Endothelial cell of umbilical vein (primary cell): ENCODE measurements around the gene C20orf141. TPM values are rescaled to one million over a fixed set of nuclear protein-coding genes. Genes with fewer than 3 reads are reported as not detected.

ENCODE experiments used
- BruUV-seq: library from RNA; stranded (reverse); fragments of 400-500 nt; replicated peaks from 2 replicates; lab custom pipeline; 2021; lab: Mats Ljungman, UMichigan
- CTCF ChIA-PET: fragments of 300-600, 350-600 bp; sonication (Branson Sonifier 250); formaldehyde crosslinking; loops from one replicate; lab custom pipeline; 2021; ENCODE audit warnings: antibody characterized with exemption, inconsistent platforms; lab: Charles Lee
- POLR2A ChIA-PET: fragments of 300-600, 350-600 bp; sonication (Branson Sonifier 250); formaldehyde crosslinking; loops from one replicate; lab custom pipeline; 2021; ENCODE audit warnings: antibody characterized with exemption, inconsistent platforms; lab: Charles Lee
- DNase-seq: peaks from one replicate; pipeline ENCODE4 v3.0.0-alpha.2; 2011; ENCODE audit warnings: low read depth, low spot score
- FAIRE-seq: peaks from 2 replicates; lab custom pipeline; 2011; peaks lifted over from hg19 to GRCh38; lab: Jason Lieb, UNC
- H2AFZ ChIP-seq: 2 replicates; pipeline ENCODE4 v1.6.0; 2012; ENCODE audit warnings: low read depth, low read length, control low read depth, inconsistent platforms
- H3K27ac ChIP-seq: 2 replicates; pipeline ENCODE4 v1.5.1; 2011; ENCODE audit warnings: low read depth, mild to moderate bottlenecking, control low read depth, low read length, moderate library complexity; ENCODE audit not compliant: insufficient read depth
- H3K27me3 ChIP-seq, 2 experiments: 2 replicates each; pipeline versions ENCODE4 v1.6.0 to v1.6.1; 2011; ENCODE audit warnings: low read length in 2 of 2, mixed read lengths in 1 of 2; ENCODE audit not compliant: control insufficient read depth in 2 of 2, insufficient read depth in 2 of 2
- H3K36me3 ChIP-seq, 2 experiments: 2 replicates in 1 of 2; 3 replicates in 1 of 2; pipeline ENCODE4 v1.5.1; 2011; ENCODE audit warnings: low read length in 2 of 2, mild to moderate bottlenecking in 1 of 2, moderate library complexity in 1 of 2; ENCODE audit not compliant: control insufficient read depth in 2 of 2, insufficient read depth in 2 of 2; ENCODE audit errors: extremely low read depth in 1 of 2
- H3K4me1 ChIP-seq: 3 replicates; pipeline ENCODE4 v1.5.1; 2011; ENCODE audit warnings: mild to moderate bottlenecking, low read length; ENCODE audit not compliant: control insufficient read depth, insufficient read depth; ENCODE audit errors: extremely low read depth
- H3K4me2 ChIP-seq: 2 replicates; pipeline ENCODE4 v1.6.1; 2011; ENCODE audit warnings: low read length, control low read depth, mixed read lengths; ENCODE audit not compliant: insufficient read depth
- H3K4me3 ChIP-seq, 3 experiments: fragments of 200-600 bp in 1 of 3; sonication (generic), shearing (Covaris generic) in 1 of 3; replicated peaks in 1 of 3; 2 replicates each; pipeline ENCODE4 v1.5.1; 2011 to 2016; ENCODE audit warnings: control low read depth in 3 of 3, low read length in 3 of 3, mild to moderate bottlenecking in 2 of 3, inconsistent platforms in 1 of 3, low read depth in 1 of 3, moderate library complexity in 1 of 3; ENCODE audit not compliant: insufficient read depth in 1 of 3
- H3K79me2 ChIP-seq: 2 replicates; pipeline ENCODE4 v1.6.0; 2012; ENCODE audit warnings: low read length, inconsistent platforms; ENCODE audit not compliant: control insufficient read depth, insufficient read depth
- H3K9ac ChIP-seq: replicated peaks from 2 replicates; pipeline ENCODE3; 2011; ENCODE audit warnings: low read length, control low read depth; ENCODE audit not compliant: insufficient read depth; ENCODE audit errors: extremely low read depth
- H3K9me1 ChIP-seq: replicated peaks from 3 replicates; pipeline ENCODE4 v1.6.0; 2011; ENCODE audit warnings: mild to moderate bottlenecking, low read length; ENCODE audit not compliant: control insufficient read depth, insufficient read depth; ENCODE audit errors: extremely low read depth
- H3K9me3 ChIP-seq: replicated peaks from 2 replicates; pipeline ENCODE4 v1.5.1; 2012; ENCODE audit warnings: low read length, inconsistent platforms; ENCODE audit not compliant: control insufficient read depth, insufficient read depth
- H4K20me1 ChIP-seq: replicated peaks from 2 replicates; pipeline ENCODE3; 2011; ENCODE audit warnings: mild to moderate bottlenecking, low read length; ENCODE audit not compliant: control insufficient read depth, insufficient read depth; ENCODE audit errors: extremely low read depth
- CTCF ChIP-seq, 2 donors: IDR thresholded peaks; 1 replicate in 1 of 2; 2 replicates in 1 of 2; pipeline ENCODE4 v1.5.1; 2011; ENCODE audit warnings: low read length in 2 of 2, mild to moderate bottlenecking in 2 of 2, moderate library complexity in 2 of 2, control low read depth in 1 of 2, inconsistent platforms in 1 of 2, low read depth in 1 of 2; ENCODE audit not compliant: insufficient read depth in 1 of 2; ENCODE audit errors: extremely low read depth in 1 of 2
- EZH2 ChIP-seq: IDR thresholded peaks from 2 replicates; pipeline ENCODE4 v1.6.1; 2012; ENCODE audit warnings: borderline replicate concordance, low read depth, mild to moderate bottlenecking, moderate library complexity, low read length, inconsistent platforms; ENCODE audit not compliant: severe bottlenecking
- GATA2 ChIP-seq: IDR thresholded peaks from 2 replicates; pipeline ENCODE4 v1.7.0; 2011; ENCODE audit warnings: low read depth, mild to moderate bottlenecking, moderate library complexity, mixed read lengths, low read length; ENCODE audit not compliant: insufficient read length, insufficient read depth
- JUN ChIP-seq: IDR thresholded peaks from 2 replicates; pipeline ENCODE4 v1.6.1; 2011; ENCODE audit warnings: borderline replicate concordance, low read depth; ENCODE audit not compliant: insufficient read length, insufficient read depth
- MYC ChIP-seq: IDR thresholded peaks from one replicate; pipeline ENCODE4 v1.6.1; 2011; ENCODE audit warnings: mild to moderate bottlenecking, low read depth, low read length
- POLR2A ChIP-seq: IDR thresholded peaks from 2 replicates; pipeline ENCODE4 v1.6.1; 2012; ENCODE audit warnings: low read depth, mild to moderate bottlenecking, control low read depth, low read length
- POLR2AphosphoS5 ChIP-seq: IDR thresholded peaks from 2 replicates; pipeline ENCODE4 v1.6.1; 2012; ENCODE audit warnings: low read depth, mild to moderate bottlenecking, control low read depth, low read length, moderate library complexity; ENCODE audit not compliant: insufficient read depth
- dilution Hi-C: fragments of 300-500 bp; cut with MboI; formaldehyde crosslinking; loops from one replicate; pipeline ENCODE4 v1.15.0; 2019; ENCODE audit warnings: low sequenced_read_pairs; ENCODE audit not compliant: extremely low pct_ligation_motif_present
- intact Hi-C: fragments of 100-400 bp; cut with micrococcal nuclease; formaldehyde crosslinking; loops from one replicate; pipeline ENCODE4 v1.10.0; 2022
- polyA plus RNA-seq, 4 experiments: library from polyadenylated mRNA; depleted of rRNA in 3 of 4; stranded (reverse) in 3 of 4; unstranded in 1 of 4; fragments of >200 nt; gene quantifications; 2 replicates each; pipeline versions ENCODE4 v1.2.1 to v1.2.3, GENCODE V29; 2011 to 2012; ENCODE audit warnings: missing spikeins in 1 of 4
- total RNA-seq: library from RNA; stranded (reverse); gene quantifications from 2 replicates; pipeline ENCODE4 v1.2.3, GENCODE V29; 2021

Gene C20orf141
- total and polyA plus RNA-seq, 2 donors (not counting 3 experiments of a cell fraction or from before 2014, with no cell fraction given) = not detected

DNA sequence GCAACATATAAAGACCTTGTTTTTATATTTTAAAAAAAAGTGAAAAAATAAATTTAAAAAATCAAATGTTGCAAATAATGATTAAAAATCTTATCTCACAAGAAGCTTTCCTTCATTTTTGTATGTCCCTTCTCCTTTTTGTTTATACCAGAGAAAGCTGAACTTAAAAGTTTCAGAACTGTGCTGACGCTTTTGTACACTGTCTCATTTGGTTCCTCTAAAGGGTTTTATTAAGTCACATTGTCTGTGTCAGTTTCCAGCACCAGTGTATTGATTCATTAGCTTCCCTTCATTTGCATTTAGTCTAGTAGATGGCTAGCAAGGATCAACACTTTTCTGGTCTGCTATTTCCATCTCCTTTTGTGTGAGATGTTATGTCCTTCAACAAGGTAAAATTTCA, 19.0 kb downstream of the C20orf141 start:
- no peak overlapping the region for H3K4me2 ChIP-seq
- BruUV-seq = no TSS peak
- POLR2A ChIA-PET = interaction anchor here (0.7 kb wide), 1 partner anchor 303 kb away, joined by 3 read pairs; no protein-coding TSS in a partner anchor
- DNase-seq (no peak), FAIRE-seq (no peak)
- CTCF ChIA-PET = no interaction called here
- no peak overlapping the region for H2AFZ ChIP-seq
- intact Hi-C loops (no loop called here), dilution Hi-C loops (no loop called here)
- H3K9me1 ChIP-seq = no peaks in the 10 kb centered on the region
- no peaks in the 10 kb centered on the region for H4K20me1 ChIP-seq
- H3K27me3 ChIP-seq = peaks cover 2% of the 10 kb centered on the region in 2 experiments
- H3K36me3 ChIP-seq = peaks cover 0 to 2% of the 10 kb centered on the region in 2 experiments
- TF ChIP-seq POLR2AphosphoS5 (no peak), EZH2 (no peak), CTCF (IDR thresholded peaks at IDR 0.05; ENCODE audit: extremely low read depth in 1 of 2, insufficient read depth in 1 of 2, low read depth in 1 of 2, low read length in 2 of 2) (no peak), GATA2 (no peak), MYC (no peak), JUN (no peak), POLR2A (no peak)
- no peaks in the 10 kb centered on the region for H3K79me2 ChIP-seq
- peaks cover 6% of the 10 kb centered on the region for H3K4me1 ChIP-seq
- no peak overlapping the region for H3K27ac ChIP-seq
- H3K4me3 ChIP-seq = no peak overlapping the region
- no peak overlapping the region for H3K9ac ChIP-seq
- H3K9me3 ChIP-seq = no peaks in the 10 kb centered on the region
